ENCODE results near the gene TIMP2. TPM values are rescaled to one million over a fixed set of nuclear protein-coding genes. Genes with fewer than 3 reads are reported as not detected.

TIMP2 gene
- total and polyA plus RNA-seq, 2 of the 8 experiments (the other 6 are each of a cell fraction or from before 2014, with no cell fraction given) = 18.2 to 43.3 TPM

GRCh38 chr17:78940258-78940657 lies 15.1 kb upstream of the TIMP2 start:
- H3K4me3 ChIP-seq (ENCODE audit: extremely low read depth in 1 of 4, insufficient read depth in 2 of 4, low read depth in 3 of 4, low read length in 4 of 4) = no peak overlapping the region
- H3K23ac ChIP-seq (ENCODE audit: insufficient read length) = no peak overlapping the region
- POLR2A ChIA-PET (ENCODE audit: partially characterized antibody) = interaction anchor here (1.2 kb wide), 1 partner anchor 13 kb away, joined by 3 read pairs; no protein-coding TSS in a partner anchor
- H2BK15ac ChIP-seq (ENCODE audit: low read length) = no peak overlapping the region
- DNase-seq (ENCODE audit: low read depth in 1 of 2, low spot score in 2 of 2) (no peak), FAIRE-seq (no peak)
- H3K4me1 ChIP-seq (replicated peaks in 1 of 4; ENCODE audit: control insufficient read depth in 3 of 4, insufficient read depth in 4 of 4, low read length in 3 of 4) = peaks cover 0 to 4% (median 0%) of the 10 kb centered on the region in 4 experiments; a peak in 2 of 7 replicates
- no peak overlapping the region for H2BK12ac ChIP-seq (ENCODE audit: low read depth, low read length)
- 88% methylated on average over 5 of the region's 5 CpGs; no CpG with 5 or more reads in 1 of the 2 experiments for WGBS, 2 experiments (ENCODE audit: extremely low coverage in 1 of 2, insufficient coverage in 1 of 2, insufficient read length in 1 of 2, insufficient replicate concordance in 2 of 2, low coverage in 1 of 2, low lambda C conversion rate in 2 of 2, missing lambda C conversion rate in 1 of 2)
- H4K8ac ChIP-seq (ENCODE audit: extremely low read depth, insufficient read depth, low read length) = no peak overlapping the region
- no peaks in the 10 kb centered on the region for H3K36me3 ChIP-seq (ENCODE audit: control insufficient read depth in 2 of 4, insufficient read depth in 4 of 4, low read length in 3 of 4)
- no peak overlapping the region for H3K4ac ChIP-seq (replicated peaks; ENCODE audit: insufficient read length, low read depth, low read length)
- H3K27me3 ChIP-seq (replicated peaks in 1 of 4; ENCODE audit: control insufficient read depth in 3 of 4, extremely low read depth in 1 of 4, insufficient read depth in 3 of 4, low read length in 3 of 4) = no peaks in the 10 kb centered on the region; a peak in 1 of 7 replicates
- no peak overlapping the region for H4K5ac ChIP-seq (ENCODE audit: insufficient read length, low read depth, low read length)
- H4K20me1 ChIP-seq (replicated peaks in 1 of 2; ENCODE audit: control insufficient read depth in 1 of 2, insufficient read depth in 2 of 2, low read length in 2 of 2) = peaks cover 0 to 1% of the 10 kb centered on the region in 2 experiments
- no peaks in the 10 kb centered on the region for H3K23me2 ChIP-seq (ENCODE audit: low read depth, low read length)
- CTCF ChIA-PET (ENCODE audit: partially characterized antibody) = interaction anchor here (0.6 to 6.5 kb wide), 3 partner anchors 32 to 148 kb away, joined by 3 to 35 read pairs (median 4); partner anchors contain the start of gene LGALS3BP
- H3K4me2 ChIP-seq (ENCODE audit: insufficient read depth in 1 of 2, low read depth in 2 of 2, low read length in 2 of 2) = no peak overlapping the region
- H3K9ac ChIP-seq (replicated peaks in 1 of 4; ENCODE audit: extremely low read depth in 1 of 4, low read depth in 3 of 4, low read length in 3 of 4) = no peak overlapping the region
- H2AFZ ChIP-seq (ENCODE audit: low read length) = no peak overlapping the region
- no peak overlapping the region for H2BK5ac ChIP-seq (ENCODE audit: low read depth, low read length)
- H2BK120ac ChIP-seq (replicated peaks; ENCODE audit: low read depth, low read length) = no peak overlapping the region
- no peak overlapping the region for H3K18ac ChIP-seq (ENCODE audit: extremely low read depth, low read length)
- no peak overlapping the region for H3K14ac ChIP-seq (ENCODE audit: insufficient read length)
- no peak overlapping the region for H3K27ac ChIP-seq (ENCODE audit: low read depth, low read length)
- no peak overlapping the region for H3K56ac ChIP-seq (replicated peaks; ENCODE audit: insufficient read length, low read depth, low read length)
- H2AK5ac ChIP-seq (ENCODE audit: low read depth, low read length) = no peak overlapping the region
- H2BK20ac ChIP-seq (ENCODE audit: low read length) = no peak overlapping the region
- no peaks in the 10 kb centered on the region for H3K9me3 ChIP-seq (ENCODE audit: insufficient read depth in 2 of 2, low read depth in 1 of 2, low read length in 1 of 2)
- no peaks in the 10 kb centered on the region for H3K79me2 ChIP-seq (ENCODE audit: control insufficient read depth in 1 of 2, insufficient read depth in 2 of 2, low read length in 2 of 2)
- H3K79me1 ChIP-seq (ENCODE audit: low read depth, low read length) = no peaks in the 10 kb centered on the region
- no peak overlapping the region for H4K91ac ChIP-seq (replicated peaks; ENCODE audit: insufficient read length, low read length)
- TF ChIP-seq TAF7 (optimal IDR thresholded peaks at IDR 0.05; ENCODE audit: borderline replicate concordance, low read depth, low read length) (no peak), E2F6 (IDR thresholded peaks at IDR 0.05) (no peak), HDAC6 (IDR thresholded peaks at IDR 0.05; ENCODE audit: low read depth, low read length) (no peak), SUZ12 (IDR thresholded peaks at IDR 0.05; ENCODE audit: low read length) (no peak), SRF (IDR thresholded peaks at IDR 0.05; ENCODE audit: low read depth, low read length) (no peak), HDAC2 (IDR thresholded peaks at IDR 0.05; ENCODE audit: borderline replicate concordance in 1 of 2, low read depth in 2 of 2, low read length in 2 of 2) (no peak), MAFK (IDR thresholded peaks at IDR 0.05; ENCODE audit: low read depth, low read length) (no peak), BRCA1 (IDR thresholded peaks at IDR 0.05; ENCODE audit: low read depth, low read length) (no peak), CHD1 (IDR thresholded peaks at IDR 0.05; ENCODE audit: low read depth, low read length) (no peak), PHF8 (conservative IDR thresholded peaks at IDR 0.05; ENCODE audit: low read depth, low read length) (no peak), EGR1 (IDR thresholded peaks at IDR 0.05; ENCODE audit: borderline replicate concordance, low read depth, low read length) (no peak), TAF1 (IDR thresholded peaks at IDR 0.05; ENCODE audit: low read depth, low read length) (no peak), TBP (IDR thresholded peaks at IDR 0.05; ENCODE audit: low read depth, low read length) (no peak)
- TF ChIP-seq, protein P1, sequence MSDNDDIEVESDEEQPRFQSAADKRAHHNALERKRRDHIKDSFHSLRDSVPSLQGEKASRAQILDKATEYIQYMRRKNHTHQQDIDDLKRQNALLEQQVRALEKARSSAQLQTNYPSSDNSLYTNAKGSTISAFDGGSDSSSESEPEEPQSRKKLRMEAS (IDR thresholded peaks at IDR 0.05) = no peak

All from H1 (cell line).